Nephron progenitor cell (in vitro differentiated cells): ENCODE data around the gene NRBF2.

Source experiments
- DNase-seq: peaks from one replicate; pipeline ENCODE4 v3.0.0; 2021
- H3K27ac Mint-ChIP-seq: 2 replicates; pipeline ENCODE4 v1.8.0; 2021; ENCODE audit warnings: mild to moderate bottlenecking, moderate library complexity, mixed read lengths
- H3K27me3 Mint-ChIP-seq: 2 replicates; pipeline ENCODE4 v1.8.0; 2021; ENCODE audit warnings: mild to moderate bottlenecking, low read depth, mixed read lengths; ENCODE audit not compliant: poor library complexity
- H3K36me3 Mint-ChIP-seq: 2 replicates; pipeline ENCODE4 v1.8.0; 2021; ENCODE audit warnings: low read depth, mixed read lengths
- H3K4me1 Mint-ChIP-seq: 2 replicates; pipeline ENCODE4 v1.8.0; 2021; ENCODE audit warnings: mixed read lengths
- H3K4me3 Mint-ChIP-seq: 2 replicates; pipeline ENCODE4 v1.8.0; 2021; ENCODE audit warnings: mild to moderate bottlenecking, moderate library complexity, mixed read lengths
- H3K9me3 Mint-ChIP-seq: 2 replicates; pipeline ENCODE4 v1.8.0; 2021; ENCODE audit warnings: mild to moderate bottlenecking, moderate library complexity, mixed read lengths
- TF ChIP-seq, protein P1 (sequence below): fragments of 200-600 bp; sonication (generic); IDR thresholded peaks from 2 replicates; pipeline ENCODE4 v1.5.0; 2021; ENCODE audit warnings: antibody characterized with exemption

The NRBF2 gene

DNA sequence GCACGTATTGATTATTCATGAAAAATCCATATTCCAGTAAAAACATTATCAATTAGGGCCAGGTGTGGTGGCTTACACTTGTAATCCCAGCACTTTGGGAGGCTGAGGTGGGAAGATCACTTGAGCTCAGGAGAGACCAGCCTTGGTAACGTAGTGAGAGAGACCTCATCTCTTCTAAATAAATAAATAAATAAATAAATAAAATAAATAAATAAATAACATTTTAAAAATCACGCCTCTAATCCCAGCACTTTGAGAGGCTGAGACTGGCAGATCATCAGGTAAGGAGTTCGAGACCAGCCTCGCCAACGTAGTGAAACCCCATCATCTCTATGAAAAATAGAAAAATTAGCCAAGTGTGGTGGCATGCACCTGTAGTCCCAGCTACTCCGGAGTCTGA is 32.1 kb downstream of the NRBF2 start:
- peaks cover 18% of the 10 kb centered on the region for H3K36me3 Mint-ChIP-seq
- TF ChIP-seq, protein P1, sequence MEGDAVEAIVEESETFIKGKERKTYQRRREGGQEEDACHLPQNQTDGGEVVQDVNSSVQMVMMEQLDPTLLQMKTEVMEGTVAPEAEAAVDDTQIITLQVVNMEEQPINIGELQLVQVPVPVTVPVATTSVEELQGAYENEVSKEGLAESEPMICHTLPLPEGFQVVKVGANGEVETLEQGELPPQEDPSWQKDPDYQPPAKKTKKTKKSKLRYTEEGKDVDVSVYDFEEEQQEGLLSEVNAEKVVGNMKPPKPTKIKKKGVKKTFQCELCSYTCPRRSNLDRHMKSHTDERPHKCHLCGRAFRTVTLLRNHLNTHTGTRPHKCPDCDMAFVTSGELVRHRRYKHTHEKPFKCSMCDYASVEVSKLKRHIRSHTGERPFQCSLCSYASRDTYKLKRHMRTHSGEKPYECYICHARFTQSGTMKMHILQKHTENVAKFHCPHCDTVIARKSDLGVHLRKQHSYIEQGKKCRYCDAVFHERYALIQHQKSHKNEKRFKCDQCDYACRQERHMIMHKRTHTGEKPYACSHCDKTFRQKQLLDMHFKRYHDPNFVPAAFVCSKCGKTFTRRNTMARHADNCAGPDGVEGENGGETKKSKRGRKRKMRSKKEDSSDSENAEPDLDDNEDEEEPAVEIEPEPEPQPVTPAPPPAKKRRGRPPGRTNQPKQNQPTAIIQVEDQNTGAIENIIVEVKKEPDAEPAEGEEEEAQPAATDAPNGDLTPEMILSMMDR = no peak
- peaks cover 7% of the 10 kb centered on the region for H3K4me1 Mint-ChIP-seq
- no peak for DNase-seq
- H3K27ac Mint-ChIP-seq = no peak overlapping the region
- H3K9me3 Mint-ChIP-seq = no peaks in the 10 kb centered on the region
- H3K4me3 Mint-ChIP-seq = no peak overlapping the region
- no peaks in the 10 kb centered on the region for H3K27me3 Mint-ChIP-seq

DNA sequence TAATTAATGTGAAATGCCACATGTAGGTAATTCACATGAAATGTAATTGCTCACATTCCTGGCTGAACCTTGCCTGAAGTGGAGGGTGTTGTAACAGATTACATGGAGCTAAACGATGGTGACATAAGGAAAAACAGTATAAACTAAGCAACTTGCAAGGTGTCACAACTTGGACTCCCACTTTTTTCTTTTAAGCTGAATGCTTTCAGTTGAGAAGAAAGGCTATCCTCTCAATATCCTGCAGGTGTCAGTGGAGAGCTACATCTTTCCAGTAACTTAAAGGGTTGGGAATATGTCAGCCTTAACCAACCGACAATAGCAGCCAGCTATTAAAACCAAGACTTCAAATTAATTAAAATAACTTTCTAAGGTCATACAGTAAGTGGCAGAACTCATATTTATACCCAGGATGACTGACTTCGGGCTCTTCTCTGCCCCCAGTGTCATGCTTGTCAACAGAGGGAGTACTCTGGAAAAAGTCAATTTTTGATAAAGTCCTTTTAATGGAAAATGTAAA is 33.7 kb downstream of the NRBF2 start:
- TF ChIP-seq, protein P1 = peak; percentile 74
- peak; percentile 20 for DNase-seq
- H3K27ac Mint-ChIP-seq = no peak overlapping the region
- H3K9me3 Mint-ChIP-seq = no peaks in the 10 kb centered on the region
- no peak overlapping the region for H3K4me3 Mint-ChIP-seq
- H3K4me1 Mint-ChIP-seq = peaks cover 7% of the 10 kb centered on the region
- H3K36me3 Mint-ChIP-seq = peaks cover 33% of the 10 kb centered on the region
- H3K27me3 Mint-ChIP-seq = no peaks in the 10 kb centered on the region

DNA sequence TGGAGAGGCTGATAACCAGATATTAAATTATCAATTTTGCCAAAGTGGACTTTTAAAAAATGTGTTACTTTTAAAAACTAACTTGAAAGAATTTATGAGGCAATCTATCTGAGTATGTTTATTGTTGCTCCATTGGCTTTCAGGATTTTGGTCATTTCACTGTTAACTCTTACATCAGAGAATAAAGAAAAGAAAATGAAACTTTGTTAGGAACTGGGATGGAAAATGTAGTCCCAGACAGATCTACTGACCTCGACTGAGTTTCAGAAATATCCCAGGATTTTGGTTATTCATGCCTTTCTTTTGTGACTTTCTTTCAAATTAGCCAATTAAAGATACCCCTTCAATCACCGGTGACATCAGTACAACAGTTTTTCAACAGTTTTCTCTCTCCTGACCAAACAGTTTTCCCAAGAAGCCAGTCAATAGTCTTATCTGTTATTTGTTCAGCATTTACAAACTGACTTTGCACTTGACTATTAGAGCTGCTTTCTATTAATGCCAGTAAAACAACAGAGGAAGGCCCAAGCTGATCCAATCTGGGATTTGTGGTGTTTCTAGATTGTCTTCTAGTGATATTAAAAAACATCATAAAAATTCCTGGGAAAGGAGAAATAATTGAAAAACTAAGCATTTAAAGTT is 35.8 kb downstream of the NRBF2 start:
- Mint-ChIP-seq H3K27me3 (no peaks in the 10 kb centered on the region), H3K4me3 (no peak overlapping the region), H3K36me3 (peaks cover 53% of the 10 kb centered on the region), H3K9me3 (no peaks in the 10 kb centered on the region), H3K27ac (peak overlapping the region; percentile 83), H3K4me1 (peaks cover 7% of the 10 kb centered on the region)
- TF ChIP-seq, protein P1 = no peak
- DNase-seq = no peak

DNA sequence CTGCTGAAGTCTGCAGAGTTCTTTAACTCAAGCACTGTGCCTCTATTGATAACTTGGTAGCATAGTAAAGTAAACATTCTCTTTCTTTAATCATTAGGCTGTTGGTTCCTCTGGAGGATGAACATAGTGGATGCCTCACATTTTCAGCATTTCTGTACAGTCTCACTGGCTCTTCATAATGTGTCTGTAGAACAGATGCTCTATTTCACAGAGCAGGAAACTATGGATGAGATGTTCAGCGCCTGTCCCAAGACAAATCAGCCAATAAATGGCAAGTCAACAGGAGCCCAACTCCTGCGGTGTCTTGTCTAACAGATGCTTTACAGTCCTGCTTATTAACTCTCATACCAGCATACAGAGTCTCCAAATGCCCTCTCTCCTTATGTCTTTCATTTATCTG is 36.5 kb downstream of the NRBF2 start:
- Mint-ChIP-seq H3K4me3 (no peak overlapping the region), H3K27ac (no peak overlapping the region), H3K36me3 (peaks cover 60% of the 10 kb centered on the region), H3K9me3 (no peaks in the 10 kb centered on the region), H3K27me3 (no peaks in the 10 kb centered on the region), H3K4me1 (peaks cover 7% of the 10 kb centered on the region)
- TF ChIP-seq, protein P1 = no peak
- DNase-seq = no peak

DNA sequence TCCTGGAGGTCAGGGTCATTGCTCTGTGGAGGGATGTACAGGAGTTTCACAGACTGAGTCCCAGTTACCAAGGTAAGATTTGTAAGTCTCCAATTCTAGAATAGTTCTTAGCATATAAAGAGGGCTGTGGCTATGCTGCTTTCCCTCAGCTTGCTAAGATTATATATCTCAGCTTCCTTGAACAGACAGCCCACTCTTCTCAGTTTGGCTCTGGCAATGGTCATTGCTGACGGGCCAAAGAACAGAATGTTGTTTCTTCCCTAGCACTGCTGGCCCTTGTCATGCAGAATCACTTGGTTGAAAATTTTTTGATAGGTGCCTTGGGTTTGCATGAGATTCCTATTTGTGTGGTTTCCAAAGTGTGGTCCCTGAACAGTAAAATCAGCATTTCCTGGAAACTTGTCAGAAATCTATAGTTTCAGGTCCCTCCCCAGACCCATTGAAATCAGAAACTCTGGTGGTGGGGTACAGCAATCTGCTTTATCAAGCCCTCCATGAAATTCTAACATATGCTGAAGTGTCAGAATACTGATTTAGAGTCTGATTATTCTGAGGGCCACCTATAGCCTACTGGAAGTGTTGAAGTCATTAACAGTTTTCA is 38.2 kb downstream of the NRBF2 start:
- no peaks in the 10 kb centered on the region for H3K9me3 Mint-ChIP-seq

More for the DNA sequence above, 38.2 kb downstream of the NRBF2 start:
- H3K27ac Mint-ChIP-seq = peak overlapping the region; percentile 46
- peaks cover 66% of the 10 kb centered on the region for H3K36me3 Mint-ChIP-seq
- TF ChIP-seq, protein P1 = no peak
- H3K4me3 Mint-ChIP-seq = no peak overlapping the region
- H3K4me1 Mint-ChIP-seq = no peaks in the 10 kb centered on the region
- no peaks in the 10 kb centered on the region for H3K27me3 Mint-ChIP-seq
- no peak for DNase-seq
